DND-41 (cell line): ENCODE measurements around the gene NSD1.

Source experiments
- ATAC-seq: fragments of 200-7000 bp; cut with Tn5 transposase; 3 replicates; pipeline ENCODE4 v1.9.1; 2021; ENCODE audit warnings: low read depth; ENCODE audit not compliant: insufficient read depth
- DNase-seq: peaks from one replicate; pipeline ENCODE4 v3.0.0-alpha.2; 2020
- H2AFZ ChIP-seq: 2 replicates; pipeline ENCODE4 v1.6.0; 2012; ENCODE audit warnings: low read depth, low read length
- H3K27ac ChIP-seq: 2 replicates; pipeline ENCODE4 v1.5.1; 2012; ENCODE audit warnings: low read length, inconsistent platforms
- H3K27me3 ChIP-seq: fragments of 200-600 bp; sonication (generic); 2 replicates; pipeline ENCODE4 v1.6.0; 2012; ENCODE audit warnings: low read length, mild to moderate bottlenecking, inconsistent platforms; ENCODE audit not compliant: insufficient read depth, poor library complexity
- H3K36me3 ChIP-seq: 2 replicates; pipeline ENCODE4 v1.5.1; 2012; ENCODE audit warnings: low read length, inconsistent platforms; ENCODE audit not compliant: insufficient read depth
- H3K4me1 ChIP-seq: 2 replicates; pipeline ENCODE4 v1.5.1; 2012; ENCODE audit warnings: mild to moderate bottlenecking, low read length; ENCODE audit not compliant: insufficient read depth
- H3K4me2 ChIP-seq: 2 replicates; pipeline ENCODE4 v1.6.0; 2012; ENCODE audit warnings: mild to moderate bottlenecking, moderate library complexity, low read length, inconsistent platforms; ENCODE audit not compliant: insufficient read depth
- H3K4me3 ChIP-seq, 2 experiments: fragments of 200-600 bp in 1 of 2; shearing (Covaris generic) in 1 of 2; 2 replicates each; pipeline ENCODE4 v1.5.1; 2012 to 2016; ENCODE audit warnings: inconsistent platforms in 2 of 2, low read length in 2 of 2, mild to moderate bottlenecking in 2 of 2, low read depth in 1 of 2, moderate library complexity in 1 of 2
- H3K79me2 ChIP-seq: 2 replicates; pipeline ENCODE4 v1.6.0; 2012; ENCODE audit warnings: low read length, inconsistent platforms; ENCODE audit not compliant: insufficient read depth
- H3K9ac ChIP-seq: 2 replicates; pipeline ENCODE4 v1.6.0; 2012; ENCODE audit warnings: low read depth, mild to moderate bottlenecking, inconsistent platforms, low read length, moderate library complexity
- H3K9me3 ChIP-seq: 2 replicates; pipeline ENCODE4 v1.5.1; 2012; ENCODE audit warnings: low read length, moderate library complexity, mild to moderate bottlenecking, inconsistent platforms; ENCODE audit not compliant: insufficient read depth, severe bottlenecking
- H4K20me1 ChIP-seq: 2 replicates; pipeline ENCODE4 v1.6.0; 2012; ENCODE audit warnings: low read length; ENCODE audit not compliant: insufficient read depth
- CTCF ChIP-seq: IDR thresholded peaks from 2 replicates; pipeline ENCODE4 v1.5.1; 2012; ENCODE audit warnings: borderline replicate concordance, low read length, moderate library complexity, mild to moderate bottlenecking; ENCODE audit not compliant: poor library complexity, severe bottlenecking; ENCODE audit errors: extremely low read depth
- EZH2 ChIP-seq: IDR thresholded peaks from 3 replicates; pipeline ENCODE4 v1.6.1; 2012; ENCODE audit warnings: borderline replicate concordance, low read depth, mild to moderate bottlenecking, moderate library complexity, low read length, inconsistent platforms; ENCODE audit not compliant: severe bottlenecking

The NSD1 gene

GRCh38 chr5:177225798-177226197 is 92.2 kb downstream of the NSD1 start:
- Histone ChIP-seq H3K27me3 (no peaks in the 10 kb centered on the region), H3K27ac (no peak overlapping the region), H3K79me2 (peaks cover 88% of the 10 kb centered on the region), H3K9me3 (no peaks in the 10 kb centered on the region), H3K9ac (no peak overlapping the region), H4K20me1 (peaks cover 20% of the 10 kb centered on the region; the same call in 1 of the 2 replicates), H3K4me3 (no peak overlapping the region), H3K4me1 (no peaks in the 10 kb centered on the region), H3K4me2 (no peak overlapping the region), H3K36me3 (peaks cover 43% of the 10 kb centered on the region), H2AFZ (no peak overlapping the region)
- no peak for DNase-seq
- ATAC-seq = no peak
- TF ChIP-seq EZH2 (no peak), CTCF (no peak)

DNA sequence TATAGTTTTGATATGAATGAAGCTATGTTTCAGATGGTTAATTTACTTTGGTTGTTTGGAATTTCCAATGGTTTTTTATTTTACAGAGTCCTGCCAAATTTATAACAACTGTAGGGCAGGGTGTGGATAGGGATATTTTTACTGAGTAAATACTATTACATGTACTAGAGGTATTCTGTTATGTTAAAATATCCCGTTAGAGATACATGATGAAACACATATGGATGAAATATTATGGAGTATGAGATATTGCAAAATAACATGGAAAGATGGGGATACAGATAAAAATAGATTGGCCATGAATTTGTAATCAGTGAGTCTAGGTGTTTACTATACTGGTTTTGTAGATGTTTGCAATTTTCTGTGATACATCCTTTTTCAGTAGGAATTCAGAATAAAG is 93.3 kb downstream of the NSD1 start:
- Histone ChIP-seq H3K9ac (no peak overlapping the region), H3K27me3 (no peaks in the 10 kb centered on the region), H3K79me2 (peaks cover 87% of the 10 kb centered on the region), H3K27ac (no peak overlapping the region), H3K36me3 (peaks cover 39% of the 10 kb centered on the region), H3K9me3 (no peaks in the 10 kb centered on the region), H3K4me1 (no peaks in the 10 kb centered on the region), H4K20me1 (peaks cover 23% of the 10 kb centered on the region; the same call in 1 of the 2 replicates), H2AFZ (no peak overlapping the region), H3K4me2 (no peak overlapping the region), H3K4me3 (no peak overlapping the region)
- ATAC-seq (no peak), DNase-seq (no peak)
- TF ChIP-seq EZH2 (no peak), CTCF (no peak)

GRCh38 chr5:177228751-177229150 is 95.2 kb downstream of the NSD1 start:
- peaks cover 30% of the 10 kb centered on the region for H3K36me3 ChIP-seq
- no peak overlapping the region for H3K4me3 ChIP-seq
- DNase-seq = no peak
- H3K4me2 ChIP-seq = no peak overlapping the region
- no peak for ATAC-seq
- H3K4me1 ChIP-seq = no peaks in the 10 kb centered on the region
- peaks cover 24% of the 10 kb centered on the region; the same call in 1 of the 2 replicates for H4K20me1 ChIP-seq
- no peaks in the 10 kb centered on the region for H3K27me3 ChIP-seq
- H3K79me2 ChIP-seq = peaks cover 89% of the 10 kb centered on the region
- H3K9ac ChIP-seq = no peak overlapping the region
- no peak overlapping the region for H3K27ac ChIP-seq
- no peak for TF ChIP-seq EZH2
- TF ChIP-seq CTCF = no peak
- no peaks in the 10 kb centered on the region for H3K9me3 ChIP-seq
- no peak overlapping the region for H2AFZ ChIP-seq

GRCh38 chr5:177230660-177231059 is 97.1 kb downstream of the NSD1 start:
- Histone ChIP-seq H3K27ac (no peak overlapping the region), H2AFZ (no peak overlapping the region), H3K4me2 (no peak overlapping the region), H3K9me3 (no peaks in the 10 kb centered on the region), H4K20me1 (peaks cover 23% of the 10 kb centered on the region; the same call in 1 of the 2 replicates), H3K9ac (no peak overlapping the region), H3K36me3 (peaks cover 23% of the 10 kb centered on the region), H3K4me1 (no peaks in the 10 kb centered on the region), H3K27me3 (no peaks in the 10 kb centered on the region), H3K79me2 (peaks cover 73% of the 10 kb centered on the region), H3K4me3 (no peak overlapping the region)
- no peak for ATAC-seq
- no peak for DNase-seq
- TF ChIP-seq CTCF (no peak), EZH2 (no peak)
